Suprapubic skin (tissue), 4 donors: ENCODE results near the gene SYNPO2L.

Experiments
- CTCF ChIP-seq, 2 donors: fragments of 200-600 bp in 1 of 2; fragments of 450-650 bp in 1 of 2; sonication (generic) in 1 of 2; IDR thresholded peaks; one replicate each; pipeline ENCODE4 v1.5.1; 2016 to 2019; ENCODE audit warnings: antibody characterized with exemption in 2 of 2, mild to moderate bottlenecking in 1 of 2, moderate library complexity in 1 of 2
- EP300 ChIP-seq: sonication (generic); formaldehyde crosslinking; IDR thresholded peaks from one replicate; pipeline ENCODE4 v1.6.1; 2017; ENCODE audit warnings: antibody characterized with exemption
- POLR2A ChIP-seq, 2 donors: fragments of 450-650 bp; IDR thresholded peaks; one replicate each; pipeline ENCODE4 v1.6.1; 2017; ENCODE audit warnings: antibody characterized with exemption in 2 of 2, mild to moderate bottlenecking in 2 of 2, moderate library complexity in 2 of 2
- POLR2AphosphoS5 ChIP-seq, 3 donors: sonication (generic); formaldehyde crosslinking; IDR thresholded peaks; one replicate each; pipeline ENCODE4 v1.6.1; 2017; ENCODE audit warnings: antibody characterized with exemption in 3 of 3

- TF ChIP-seq CTCF (IDR thresholded peaks at IDR 0.05) (no peak), EP300 (no peak), POLR2A (IDR thresholded peaks at IDR 0.05) (no peak), POLR2AphosphoS5 (IDR thresholded peaks at IDR 0.05) (no peak)
Measured at GRCh38 chr10:73625004-73625883, 30.6 kb downstream of the SYNPO2L start.
